Ectodermal cell (in vitro differentiated cells): ENCODE results near the gene BARHL2.

Experiments
- H3K27ac ChIP-seq: 2 replicates; pipeline ENCODE4 v1.7.0; 2013; ENCODE audit warnings: mild to moderate bottlenecking, low read depth, low read length; ENCODE audit not compliant: insufficient read depth, poor library complexity, severe bottlenecking
- H3K27me3 ChIP-seq: 2 replicates; pipeline ENCODE4 v1.7.0; 2013; ENCODE audit warnings: mild to moderate bottlenecking, low read length; ENCODE audit not compliant: insufficient read depth, control insufficient read depth, poor library complexity, severe bottlenecking
- H3K36me3 ChIP-seq: one replicate; pipeline ENCODE4 v1.7.0; 2013; ENCODE audit warnings: low read length; ENCODE audit not compliant: control insufficient read depth, insufficient read depth
- H3K4me1 ChIP-seq: one replicate; pipeline ENCODE4 v1.7.0; 2013; ENCODE audit warnings: low read length; ENCODE audit not compliant: control insufficient read depth, insufficient read depth
- H3K4me3 ChIP-seq: 2 replicates; pipeline ENCODE4 v1.7.0; 2013; ENCODE audit warnings: low read depth, low read length, control low read depth; ENCODE audit not compliant: insufficient read depth
- H3K9me3 ChIP-seq: 2 replicates; pipeline ENCODE4 v1.7.0; 2013; ENCODE audit warnings: mild to moderate bottlenecking, low read length, moderate library complexity; ENCODE audit not compliant: control insufficient read depth
- WGBS, 2 experiments: methylation state at CpG; one replicate each; pipeline ENCODE4 v1.1.7; 2013; ENCODE audit warnings: missing lambda C conversion rate in 2 of 2; 5-methylcytosine and 5-hydroxymethylcytosine counted together

Gene BARHL2

GRCh38 chr1:90675161-90675847 is 41.8 kb downstream of the BARHL2 start:
- no peaks in the 10 kb centered on the region for H3K4me1 ChIP-seq
- no CpG with 5 or more reads among the region's 1 CpG for WGBS, 2 experiments

DNA sequence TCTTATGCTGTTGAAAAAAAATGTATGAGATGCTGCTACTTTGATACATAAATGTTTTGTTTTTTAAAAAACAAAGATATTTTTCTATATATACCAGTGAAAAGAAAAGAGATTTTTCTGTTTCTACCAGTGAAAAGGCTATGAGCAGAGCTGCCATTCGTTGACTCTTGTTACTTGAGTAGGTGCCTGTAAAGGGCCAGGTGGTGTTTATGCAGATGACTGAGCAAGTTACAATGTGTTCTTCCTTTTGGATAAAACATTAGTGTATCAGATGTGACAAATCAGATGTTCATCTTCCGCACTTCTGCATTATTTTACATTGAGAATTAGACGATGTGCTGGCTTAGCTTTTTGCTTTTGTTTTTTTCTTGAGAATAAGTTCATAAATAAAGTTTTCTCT is 45.4 kb downstream of the BARHL2 start:
- Histone ChIP-seq H3K9me3 (no peaks in the 10 kb centered on the region), H3K27me3 (no peaks in the 10 kb centered on the region), H3K4me3 (no peak overlapping the region), H3K27ac (no peak overlapping the region), H3K4me1 (no peaks in the 10 kb centered on the region), H3K36me3 (no peaks in the 10 kb centered on the region)
- 87 to 90% methylated on average over 2 to 3 of the region's 3 CpGs for whole genome bisulfite sequencing, 2 experiments

More at GRCh38 chr1:90675161-90675847, 41.8 kb downstream of the BARHL2 start:
- Histone ChIP-seq H3K9me3 (no peaks in the 10 kb centered on the region), H3K27me3 (no peaks in the 10 kb centered on the region), H3K4me3 (no peak overlapping the region), H3K27ac (no peak overlapping the region), H3K36me3 (no peaks in the 10 kb centered on the region)

GRCh38 chr1:90671251-90671650 is 45.9 kb downstream of the BARHL2 start:
- H3K27me3 ChIP-seq: no peaks in the 10 kb centered on the region
- no peak overlapping the region for H3K4me3 ChIP-seq
- no peaks in the 10 kb centered on the region for H3K36me3 ChIP-seq
- no peaks in the 10 kb centered on the region for H3K9me3 ChIP-seq
- H3K4me1 ChIP-seq: no peaks in the 10 kb centered on the region
- H3K27ac ChIP-seq: no peak overlapping the region
- 94 to 100% methylated on average over 1 of the region's 1 CpG for WGBS, 2 experiments
